ENCODE results near the gene SUMF1. TPM values are rescaled to one million over a fixed set of nuclear protein-coding genes. Genes with fewer than 3 reads are reported as not detected.

The SUMF1 gene
- total and polyA plus RNA-seq, 2 of the 4 experiments (the other 2 are of a cell fraction) = 26.3 to 38.4 TPM

DNA sequence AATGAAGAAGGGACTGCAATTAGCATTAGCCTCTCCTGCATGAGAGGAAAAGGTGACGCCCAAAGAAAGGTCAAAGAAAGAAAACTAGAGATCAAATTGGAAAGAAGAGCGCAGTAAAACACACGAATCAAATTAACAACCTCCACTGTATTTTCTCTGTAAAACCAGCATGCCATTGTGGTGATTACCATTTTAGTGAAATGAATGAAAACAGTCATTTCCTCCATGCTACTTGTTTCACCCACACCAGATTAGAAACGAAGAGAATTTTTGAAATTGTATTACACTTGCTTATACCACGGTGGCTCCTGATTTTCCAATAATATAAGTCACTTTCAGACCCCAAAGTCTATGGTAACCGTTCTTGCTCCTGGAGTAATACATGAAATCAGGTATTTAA lies 71.6 kb downstream of the SUMF1 start:
- intact Hi-C loops (cut with micrococcal nuclease) = no loop called here
- Histone ChIP-seq H4K8ac (ENCODE audit: low read depth in 2 of 2, low read length in 2 of 2) (no peak overlapping the region), H2BK120ac (ENCODE audit: low read depth, low read length) (no peak overlapping the region), H4K20me1 (ENCODE audit: insufficient read depth, low read length) (no peaks in the 10 kb centered on the region), H2AK9ac (replicated peaks; ENCODE audit: low read depth, low read length, poor library complexity) (no peak overlapping the region), H3K9ac (ENCODE audit: low read depth, low read length) (no peak overlapping the region), H3K4ac (ENCODE audit: low read depth, low read length) (no peak overlapping the region), H3K79me1 (ENCODE audit: low read depth in 1 of 2, low read length in 2 of 2) (no peaks in the 10 kb centered on the region; a peak in 1 of 4 replicates), H2BK20ac (ENCODE audit: low read depth, low read length) (no peak overlapping the region), H4K91ac (ENCODE audit: insufficient read depth, low read depth, low read length) (no peak overlapping the region), H3K56ac (ENCODE audit: extremely low read depth, insufficient read depth, low read length) (no peak overlapping the region), H3K4me1 (ENCODE audit: control insufficient read depth, insufficient read depth, low read length) (peaks cover 3% of the 10 kb centered on the region; the same call in 1 of the 2 replicates), H2AK5ac (ENCODE audit: low read depth, low read length) (no peak overlapping the region), H2BK5ac (ENCODE audit: low read depth, low read length, poor library complexity, severe bottlenecking) (no peak overlapping the region), H3K23ac (ENCODE audit: low read depth, low read length) (no peak overlapping the region), H4K5ac (ENCODE audit: low read depth, low read length) (no peak overlapping the region), H3K36me3 (ENCODE audit: control insufficient read depth, insufficient read depth, low read length) (no peaks in the 10 kb centered on the region), H3K4me2 (ENCODE audit: low read depth, low read length) (no peak overlapping the region), H3K27ac (ENCODE audit: insufficient read depth, low read length) (no peak overlapping the region), H3K9me1 (ENCODE audit: insufficient read depth, low read length) (no peaks in the 10 kb centered on the region), H3K9me3 (ENCODE audit: control insufficient read depth, insufficient read depth, low read length) (no peaks in the 10 kb centered on the region), H3K4me3 (ENCODE audit: insufficient read depth, low read depth, low read length) (no peak overlapping the region), H3K18ac (ENCODE audit: low read depth, low read length) (no peak overlapping the region), H3K14ac (replicated peaks; ENCODE audit: low read depth, low read length) (no peak overlapping the region), H2BK15ac (ENCODE audit: low read depth, low read length) (no peak overlapping the region), H2AFZ (replicated peaks; ENCODE audit: low read length, poor library complexity) (no peak overlapping the region), H3K27me3 (ENCODE audit: control insufficient read depth, insufficient read depth, low read length) (no peaks in the 10 kb centered on the region)
- TF ChIP-seq NFE2L2 (IDR thresholded peaks at IDR 0.05; ENCODE audit: low read depth, low read length) (no peak), BHLHE40 (IDR thresholded peaks at IDR 0.05; ENCODE audit: low read depth, low read length) (no peak), POLR2A (IDR thresholded peaks at IDR 0.05; ENCODE audit: low read depth, low read length) (no peak), SMC3 (IDR thresholded peaks at IDR 0.05; ENCODE audit: low read depth, low read length) (no peak), MXI1 (IDR thresholded peaks at IDR 0.05; ENCODE audit: borderline replicate concordance, low read depth, low read length) (no peak), CEBPB (IDR thresholded peaks at IDR 0.05; ENCODE audit: low read depth, low read length) (no peak), RAD21 (IDR thresholded peaks at IDR 0.05; ENCODE audit: low read length) (no peak), RCOR1 (IDR thresholded peaks at IDR 0.05; ENCODE audit: insufficient replicate concordance, low read length) (no peak)
- TF ChIP-seq, protein P1, sequence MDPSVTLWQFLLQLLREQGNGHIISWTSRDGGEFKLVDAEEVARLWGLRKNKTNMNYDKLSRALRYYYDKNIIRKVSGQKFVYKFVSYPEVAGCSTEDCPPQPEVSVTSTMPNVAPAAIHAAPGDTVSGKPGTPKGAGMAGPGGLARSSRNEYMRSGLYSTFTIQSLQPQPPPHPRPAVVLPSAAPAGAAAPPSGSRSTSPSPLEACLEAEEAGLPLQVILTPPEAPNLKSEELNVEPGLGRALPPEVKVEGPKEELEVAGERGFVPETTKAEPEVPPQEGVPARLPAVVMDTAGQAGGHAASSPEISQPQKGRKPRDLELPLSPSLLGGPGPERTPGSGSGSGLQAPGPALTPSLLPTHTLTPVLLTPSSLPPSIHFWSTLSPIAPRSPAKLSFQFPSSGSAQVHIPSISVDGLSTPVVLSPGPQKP (IDR thresholded peaks at IDR 0.05; ENCODE audit: borderline replicate concordance, low read depth, low read length) = no peak
- dilution Hi-C loops (cut with HindIII; ENCODE audit: low sequenced_read_pairs, unreplicated experiment) = no loop called here
- no TSS peak for BruUV-seq (replicated peaks)
- ATAC-seq (ENCODE audit: low read depth) = no peak
- in situ Hi-C loops (cut with MboI; ENCODE audit: low sequenced_read_pairs) = no loop called here
- POLR2A ChIA-PET (ENCODE audit: unreplicated experiment) = no interaction called here
- DNase-seq = peak; percentile 19
- CTCF ChIA-PET = no interaction called here
- WGBS, 2 experiments (ENCODE audit: extremely low coverage in 2 of 2, insufficient read length in 1 of 2) = no CpG with 5 or more reads among the region's 6 CpGs
